CD1c-positive myeloid dendritic cell (primary cell): ENCODE data around the gene COX18.
A peak's percentile ranks its signal among the peaks of the same experiment; 100 is the strongest.

Source experiments
- DNase-seq: peaks from one replicate; pipeline ENCODE4 v3.0.0-alpha.2; 2016; ENCODE audit errors: extremely low spot score

Gene COX18

GRCh38 chr4:73069338-73070073, at the start of gene COX18:
Gene COX18, minus strand, starts transcription at chr4:73069716. Its CDS starts 67 bp downstream, at chr4:73069649.
- DNase-seq: peak; percentile 99

- DNase-seq: no peak
Observed at GRCh38 chr4:73109493-73109892, 40.0 kb upstream of the COX18 start.

GRCh38 chr4:73104695-73105094, 35.2 kb upstream of the COX18 start:
- no peak for DNase-seq

- DNase-seq: no peak
Observed at GRCh38 chr4:73103799-73104503, 34.4 kb upstream of the COX18 start.

- DNase-seq: no peak
Observed at GRCh38 chr4:73099143-73099542, 29.6 kb upstream of the COX18 start.

GRCh38 chr4:73098713-73099112, 29.2 kb upstream of the COX18 start:
- DNase-seq: no peak

- DNase-seq: no peak
Observed at GRCh38 chr4:73098016-73098415, 28.5 kb upstream of the COX18 start.

- no peak for DNase-seq
Observed at GRCh38 chr4:73092868-73093267, 23.4 kb upstream of the COX18 start.

GRCh38 chr4:73090738-73091137, 21.2 kb upstream of the COX18 start:
- DNase-seq: no peak

- DNase-seq: no peak
Observed at GRCh38 chr4:73087871-73088270, 18.4 kb upstream of the COX18 start.

GRCh38 chr4:73086095-73086868, 16.8 kb upstream of the COX18 start:
- DNase-seq: no peak

- no peak for DNase-seq
Observed at GRCh38 chr4:73080789-73081188, 11.3 kb upstream of the COX18 start.

- DNase-seq: no peak
Observed at GRCh38 chr4:73075832-73076231, 6.3 kb upstream of the COX18 start.

GRCh38 chr4:73070074-73070390, 516 bp upstream of the COX18 start:
- DNase-seq: no peak

- peak; percentile 64 for DNase-seq
Observed at GRCh38 chr4:73068491-73069337, 802 bp downstream of the COX18 start.

- DNase-seq: peak; percentile 37
Observed at GRCh38 chr4:73067971-73068394, 1.5 kb downstream of the COX18 start.

- DNase-seq: no peak
Observed at GRCh38 chr4:73066928-73067327, 2.6 kb downstream of the COX18 start.

- DNase-seq: no peak
Observed at GRCh38 chr4:73066445-73066844, 3.1 kb downstream of the COX18 start.

GRCh38 chr4:73064536-73064935, 5.0 kb downstream of the COX18 start:
- DNase-seq: no peak

GRCh38 chr4:73055241-73055897, 14.1 kb downstream of the COX18 start:
- DNase-seq: no peak

- DNase-seq: no peak
Observed at GRCh38 chr4:73053974-73054480, 15.5 kb downstream of the COX18 start.
